ENCODE measurements around the gene ZSCAN31. TPM values are rescaled to one million over a fixed set of nuclear protein-coding genes. Genes with fewer than 3 reads are reported as not detected.

The ZSCAN31 gene
- polyA plus RNA-seq, 1 of the 3 experiments (the other 2 are of a cell fraction) = 1.9 TPM

GRCh38 chr6:28337121-28337520, 1.2 kb upstream of the ZSCAN31 start (continued):
- TF ChIP-seq SIN3A (IDR thresholded peaks at IDR 0.05; ENCODE audit: borderline replicate concordance, low read depth, low read length) (no peak), SMC3 (IDR thresholded peaks at IDR 0.05; ENCODE audit: low read depth, low read length) (no peak), ZBTB33 (IDR thresholded peaks at IDR 0.05; ENCODE audit: borderline replicate concordance, low read depth) (no peak), MAX (IDR thresholded peaks at IDR 0.05; ENCODE audit: low read depth) (no peak)

GRCh38 chr6:28336284-28337120, 554 bp upstream of the ZSCAN31 start:
- CTCF ChIA-PET = interaction anchor here (2.1 to 5.0 kb wide), 2 partner anchors 11 to 19 kb away, joined by 8 to 29 read pairs; no protein-coding TSS in a partner anchor
- peak; percentile 35 for DNase-seq
- TF ChIP-seq GABPA (IDR thresholded peaks at IDR 0.05; ENCODE audit: low read depth) (0 out of 2 replicates have a peak, but pooled peaks have one; percentile 0), YY1 (IDR thresholded peaks at IDR 0.05; ENCODE audit: low read depth) (0 out of 2 replicates have a peak, but pooled peaks have one; percentile 6), JUND (IDR thresholded peaks at IDR 0.05) (no peak)
- H3K9me2 ChIP-seq = no peaks in the 10 kb centered on the region
- no peaks in the 10 kb centered on the region for H3K79me2 ChIP-seq (ENCODE audit: insufficient read depth)
- H3K27ac ChIP-seq (ENCODE audit: low read depth in 2 of 2, low read length in 1 of 2) = peak overlapping the region; percentile 92 to 99
- H2AFZ ChIP-seq (ENCODE audit: low read depth) = peak overlapping the region; percentile 84
- peak overlapping the region; percentile 70; the same call in 1 of the 2 replicates for H3K9ac ChIP-seq
- peaks cover 0 to 7% of the 10 kb centered on the region in 2 experiments; a peak in 2 of 4 replicates for H3K4me1 ChIP-seq (ENCODE audit: control insufficient read depth in 1 of 2, insufficient read depth in 2 of 2, low read depth in 1 of 2, low read length in 1 of 2)
- H3K36me3 ChIP-seq (replicated peaks in 1 of 2; ENCODE audit: control insufficient read depth in 1 of 2, insufficient read depth in 2 of 2, low read length in 1 of 2) = no peaks in the 10 kb centered on the region
- H4K20me1 ChIP-seq (ENCODE audit: insufficient read depth) = no peaks in the 10 kb centered on the region
- H3K9me3 ChIP-seq = no peaks in the 10 kb centered on the region
- 10% methylated on average over 24 of the region's 24 CpGs for WGBS (ENCODE audit: low lambda C conversion rate)
- H3F3A ChIP-seq (replicated peaks; ENCODE audit: insufficient read depth) = peaks cover 11% of the 10 kb centered on the region
- H3K4me3 ChIP-seq (ENCODE audit: low read depth in 2 of 2, low read length in 1 of 2) = peak overlapping the region; percentile 74 to 93
- H3K4me2 ChIP-seq = peak overlapping the region; percentile 87
- POLR2A ChIA-PET = interaction anchor here (1.1 to 3.2 kb wide), 9 partner anchors 9 to 442 kb away, joined by 3 to 14 read pairs (median 4); partner anchors contain the start of genes PGBD1, ZKSCAN8 and ZSCAN26
- no peaks in the 10 kb centered on the region for H3K27me3 ChIP-seq (ENCODE audit: insufficient read depth)

GRCh38 chr6:28335040-28335563, 846 bp downstream of the ZSCAN31 start:
- Histone ChIP-seq H3K4me3 (ENCODE audit: low read depth in 2 of 2, low read length in 1 of 2) (peak overlapping the region; percentile 74 to 93), H3K9me2 (no peaks in the 10 kb centered on the region), H3K4me1 (ENCODE audit: control insufficient read depth in 1 of 2, insufficient read depth in 2 of 2, low read depth in 1 of 2, low read length in 1 of 2) (peaks cover 0 to 7% of the 10 kb centered on the region in 2 experiments; a peak in 2 of 4 replicates), H2AFZ (ENCODE audit: low read depth) (peak overlapping the region; percentile 80; the same call in 1 of the 2 replicates), H3F3A (replicated peaks; ENCODE audit: insufficient read depth) (peaks cover 11% of the 10 kb centered on the region), H3K4me2 (peak overlapping the region; percentile 87), H3K36me3 (replicated peaks in 1 of 2; ENCODE audit: control insufficient read depth in 1 of 2, insufficient read depth in 2 of 2, low read length in 1 of 2) (no peaks in the 10 kb centered on the region), H3K79me2 (ENCODE audit: insufficient read depth) (no peaks in the 10 kb centered on the region), H3K9me3 (no peaks in the 10 kb centered on the region), H3K9ac (peak overlapping the region; percentile 10; the same call in 1 of the 2 replicates), H3K27ac (ENCODE audit: low read depth in 2 of 2, low read length in 1 of 2) (peak overlapping the region; percentile 92 to 99; a peak in 3 of 4 replicates), H4K20me1 (ENCODE audit: insufficient read depth) (no peaks in the 10 kb centered on the region), H3K27me3 (ENCODE audit: insufficient read depth) (no peaks in the 10 kb centered on the region)
- CTCF ChIA-PET = interaction anchor here (0.6 to 5.0 kb wide), 3 partner anchors 21 to 58 kb away, joined by 3 to 29 read pairs (median 3); partner anchors contain the start of gene PGBD1
- 28% methylated on average over 12 of the region's 12 CpGs for WGBS (ENCODE audit: low lambda C conversion rate)
- POLR2A ChIA-PET = interaction anchor here (0.6 to 3.2 kb wide), 17 partner anchors 9 to 527 kb away, joined by 3 to 14 read pairs (median 4); partner anchors contain the start of genes PGBD1, ZKSCAN3, ZKSCAN8 and ZSCAN26
- no peak for DNase-seq
- TF ChIP-seq SMC3 (IDR thresholded peaks at IDR 0.05; ENCODE audit: low read depth, low read length) (no peak), POLR2AphosphoS5 (IDR thresholded peaks at IDR 0.05; ENCODE audit: low read depth, low read length) (no peak), IRF3 (IDR thresholded peaks at IDR 0.05; ENCODE audit: low read depth, low read length) (0 out of 2 replicates have a peak, but pooled peaks have one; percentile 29), CTCF (IDR thresholded peaks at IDR 0.05) (no peak)
